D721Med (cell line): ENCODE results near the gene MGST2.
A peak's percentile ranks its signal among the peaks of the same experiment; 100 is the strongest.
"Not testable (repeated sequence)": the region's sequence is repeated elsewhere in the genome, so short reads cannot be mapped to it uniquely, and the experiment has no call there.

Experiments used
- DNase-seq: peaks from one replicate; pipeline ENCODE4 v3.0.0; 2011; ENCODE audit warnings: low spot score; ENCODE audit not compliant: insufficient read length
- FAIRE-seq: peaks from 2 replicates; lab custom pipeline; 2011; peaks lifted over from hg19 to GRCh38; lab: Jason Lieb, UNC
- CTCF ChIP-seq: IDR thresholded peaks from 2 replicates; pipeline ENCODE4 v1.5.1; 2012; ENCODE audit warnings: mild to moderate bottlenecking, control low read depth; ENCODE audit not compliant: insufficient read depth; ENCODE audit errors: missing control alignments

Gene MGST2

DNA sequence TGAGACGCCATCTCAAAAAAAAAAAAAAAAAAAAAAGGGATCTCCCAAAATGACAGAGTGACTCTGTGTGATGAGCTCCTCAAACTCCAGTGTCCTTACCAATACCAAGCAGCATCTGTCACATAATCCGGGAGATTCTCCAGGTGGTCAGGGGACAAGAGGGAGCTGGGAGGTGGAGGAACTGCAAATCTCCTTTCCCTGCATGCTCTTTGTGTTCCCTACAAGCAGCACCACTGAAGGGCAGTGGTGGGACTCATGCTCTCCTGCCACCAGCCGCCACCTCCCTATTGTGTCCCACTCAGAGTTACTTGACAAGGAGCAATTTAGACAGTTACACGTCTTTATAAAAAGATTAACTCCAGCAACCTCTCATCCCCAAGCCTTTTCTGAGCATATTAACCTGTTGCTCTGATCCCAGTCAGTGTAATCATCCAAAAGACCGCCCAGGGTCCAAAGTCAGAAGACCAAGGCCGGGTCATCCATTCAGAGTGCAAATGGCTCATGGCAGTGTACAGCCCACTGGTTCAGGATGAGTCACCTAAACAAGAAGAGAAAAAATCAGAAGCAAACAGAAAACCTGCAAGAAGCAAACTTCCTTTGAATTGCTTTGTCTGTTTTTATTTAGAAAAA lies 23.6 kb downstream of the MGST2 start:
- no peak for TF ChIP-seq CTCF
- FAIRE-seq (no peak), DNase-seq (no peak)

DNA sequence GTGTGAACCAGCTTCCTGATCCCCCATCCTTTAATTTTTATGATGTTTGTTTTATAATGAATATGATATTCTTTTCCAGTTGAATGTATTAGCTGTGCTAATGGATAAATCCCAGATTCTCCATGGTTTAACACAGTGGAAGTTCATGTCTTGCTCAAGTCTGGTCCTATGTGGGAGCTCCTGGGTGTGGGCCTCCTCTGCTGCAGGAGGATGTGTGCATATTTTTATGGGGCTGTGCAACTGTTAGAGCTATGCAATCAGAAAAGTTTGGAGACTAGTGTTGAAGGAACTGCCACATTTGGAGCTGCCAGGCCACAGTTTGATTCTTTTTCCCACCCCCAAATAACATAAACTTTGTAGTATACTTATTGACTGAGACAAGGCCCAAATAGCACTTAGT lies 24.8 kb downstream of the MGST2 start:
- no peak for DNase-seq
- TF ChIP-seq CTCF, result no peak
- no peak for FAIRE-seq

DNA sequence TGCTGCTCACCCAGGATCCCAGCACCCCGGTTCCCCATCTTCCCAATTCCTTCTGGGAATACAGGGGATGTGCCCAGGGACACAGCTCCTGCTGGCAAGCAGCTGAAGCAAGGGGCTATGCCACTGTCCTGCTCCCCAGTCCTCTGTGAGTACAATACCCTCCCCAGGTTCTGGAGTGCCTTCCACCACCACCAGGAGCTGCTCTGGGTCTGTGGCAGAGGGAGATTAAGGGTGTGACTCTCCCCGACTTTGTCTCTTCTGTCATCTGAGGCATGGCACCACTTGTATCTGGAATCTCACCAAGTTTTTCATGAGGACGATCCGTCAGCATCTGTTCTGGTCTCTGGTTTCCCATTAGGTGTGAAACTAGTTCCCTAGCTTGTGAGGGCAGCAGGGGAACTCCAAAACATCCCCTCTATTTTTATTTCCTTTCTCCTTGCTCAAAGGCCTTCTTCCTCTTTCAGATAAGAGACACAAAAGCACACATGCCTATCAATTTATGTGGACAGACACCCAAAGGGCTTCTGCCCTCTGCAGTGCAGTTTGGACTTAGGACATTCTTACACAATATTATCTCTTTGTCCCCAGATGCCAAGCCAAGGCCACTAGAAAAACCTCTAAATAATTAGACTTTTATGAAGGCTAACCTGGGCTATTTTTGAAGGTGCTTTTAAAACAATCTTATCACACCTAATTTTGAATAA lies 26.8 kb downstream of the MGST2 start:
- no peak for FAIRE-seq
- no peak for DNase-seq

GRCh38 chr4:139694522-139695107 lies 29.0 kb downstream of the MGST2 start:
- no peak for TF ChIP-seq CTCF
- FAIRE-seq (no peak), DNase-seq (no peak)

More for the DNA sequence above, 26.8 kb downstream of the MGST2 start:
- TF ChIP-seq CTCF, result peak; percentile 20

DNA sequence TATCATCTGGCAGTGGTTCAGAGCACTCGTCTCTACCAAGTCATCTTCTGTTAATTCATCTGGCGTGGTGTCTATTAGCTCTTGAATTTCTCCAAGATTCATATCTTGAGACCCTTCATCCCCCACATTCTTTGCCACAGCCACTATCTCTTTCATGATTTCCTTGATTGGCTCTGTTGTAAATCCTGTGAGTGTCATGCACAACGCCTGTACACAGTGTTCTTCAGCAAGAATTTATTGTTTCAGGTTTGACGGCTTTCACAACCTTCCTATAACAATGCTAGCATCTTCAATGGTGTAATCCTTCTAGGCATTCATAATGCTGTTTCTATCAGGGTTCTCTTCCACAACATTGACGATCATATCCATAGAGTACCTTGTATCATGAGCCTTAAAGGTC lies 30.9 kb downstream of the MGST2 start:
- TF ChIP-seq CTCF, result no peak
- FAIRE-seq, result no peak
- DNase-seq, result no peak

- not testable (repeated sequence) for FAIRE-seq, DNase-seq
These were observed 32.7 kb downstream of the MGST2 start for GRCh38 chr4:139698167-139698925.

DNA sequence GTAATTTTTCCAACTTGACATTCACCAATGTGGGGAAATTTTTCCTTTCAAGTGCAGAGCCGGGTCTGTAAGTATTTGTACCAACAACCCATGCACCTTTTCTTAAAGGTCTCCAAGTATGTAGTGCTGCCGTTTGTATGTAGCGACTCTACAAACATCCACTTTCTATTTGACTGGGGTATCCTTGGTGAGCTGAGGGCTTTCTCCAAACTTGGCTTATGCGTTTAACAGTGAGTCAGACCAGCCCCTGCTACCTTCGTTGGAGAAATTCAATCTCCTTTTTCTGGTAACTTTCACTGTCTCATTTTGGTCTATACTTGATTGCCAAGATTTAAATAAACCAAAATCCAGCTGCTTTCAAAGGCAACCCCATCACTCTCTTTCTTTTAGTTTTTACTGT lies 34.9 kb downstream of the MGST2 start:
- no peak for FAIRE-seq
- no peak for TF ChIP-seq CTCF
- DNase-seq, result no peak
